HEK293 (cell line): ENCODE data around the gene SHROOM3.
A peak's percentile ranks its signal among the peaks of the same experiment; 100 is the strongest.

ENCODE experiments used
- CTCF ChIA-PET: fragments of 350-600 bp; formaldehyde crosslinking; extraction: SDS; loops from one replicate; lab custom pipeline; 2021; ENCODE audit warnings: antibody characterized with exemption; lab: Yijun Ruan, JAX
- POLR2A ChIA-PET: fragments of 300-600 bp; formaldehyde crosslinking; extraction: SDS; loops from one replicate; lab custom pipeline; 2020; ENCODE audit warnings: antibody characterized with exemption, inconsistent platforms; lab: Yijun Ruan, JAX
- H3K27ac ChIP-seq: fragments of 200-500 bp; sonication (Bioruptor generic); 2 replicates; pipeline ENCODE4 v1.5.1; 2014; ENCODE audit warnings: low read depth, low read length, control low read depth, inconsistent platforms; ENCODE audit errors: extremely low read depth
- H3K36me3 ChIP-seq, 2 experiments: fragments of 200-500 bp in 1 of 2; sonication (Bioruptor generic) in 1 of 2; 1 replicate in 1 of 2; 2 replicates in 1 of 2; pipeline ENCODE4 v1.5.1; 2014 to 2017; ENCODE audit warnings: inconsistent platforms in 2 of 2, low read length in 2 of 2; ENCODE audit not compliant: control insufficient read depth in 2 of 2, insufficient read depth in 1 of 2
- H3K4me1 ChIP-seq: fragments of 200-500 bp; sonication (Bioruptor generic); 2 replicates; pipeline ENCODE4 v1.5.1; 2014; ENCODE audit warnings: mild to moderate bottlenecking, low read length, inconsistent platforms; ENCODE audit not compliant: control insufficient read depth, insufficient read depth
- H3K4me3 ChIP-seq: 2 replicates; pipeline ENCODE4 v1.5.1; 2011; ENCODE audit warnings: low read depth, mild to moderate bottlenecking, control low read depth, low read length, moderate library complexity
- H3K9me3 ChIP-seq: fragments of 200-500 bp; sonication (Bioruptor generic); 2 replicates; pipeline ENCODE4 v1.5.1; 2014; ENCODE audit warnings: low read depth, low read length, inconsistent platforms; ENCODE audit not compliant: control insufficient read depth, insufficient read depth
- FEZF1 ChIP-seq: fragments of 450-650 bp; formaldehyde crosslinking; IDR thresholded peaks from 2 replicates; pipeline ENCODE4 v1.5.1; 2016; ENCODE audit warnings: missing biosample characterization, missing genetic modification characterization
- GFI1B ChIP-seq: fragments of 450-650 bp; formaldehyde crosslinking; IDR thresholded peaks from 2 replicates; pipeline ENCODE4 v1.5.1; 2016; ENCODE audit warnings: missing biosample characterization, missing genetic modification characterization
- PRDM10 ChIP-seq: fragments of 450-650 bp; formaldehyde crosslinking; IDR thresholded peaks from 2 replicates; pipeline ENCODE4 v1.5.1; 2016; ENCODE audit warnings: missing biosample characterization, missing genetic modification characterization
- SETDB1 ChIP-seq: IDR thresholded peaks from one replicate; pipeline ENCODE4 v1.6.1; 2017; ENCODE audit warnings: mild to moderate bottlenecking, low read length, moderate library complexity, mixed read lengths; ENCODE audit not compliant: insufficient read length
- YY2 ChIP-seq: fragments of 450-650 bp; formaldehyde crosslinking; IDR thresholded peaks from 2 replicates; pipeline ENCODE4 v1.5.1; 2016; ENCODE audit warnings: missing biosample characterization, missing genetic modification characterization
- ZBTB8A ChIP-seq: fragments of 450-650 bp; formaldehyde crosslinking; IDR thresholded peaks from 2 replicates; pipeline ENCODE4 v1.5.1; 2016; ENCODE audit warnings: missing biosample characterization, missing genetic modification characterization
- ZFHX2 ChIP-seq: fragments of 450-650 bp; formaldehyde crosslinking; conservative IDR thresholded peaks from 2 replicates; pipeline ENCODE4 v1.5.1; 2016; ENCODE audit warnings: missing biosample characterization, missing genetic modification characterization
- ZNF114 ChIP-seq: fragments of 450-650 bp; formaldehyde crosslinking; IDR thresholded peaks from 2 replicates; pipeline ENCODE4 v1.5.0; 2017; ENCODE audit warnings: missing biosample characterization, missing genetic modification characterization
- ZNF138 ChIP-seq: fragments of 450-650 bp; formaldehyde crosslinking; IDR thresholded peaks from 2 replicates; pipeline ENCODE4 v1.5.1; 2016; ENCODE audit warnings: missing biosample characterization, missing genetic modification characterization, borderline replicate concordance
- ZNF146 ChIP-seq: fragments of 450-650 bp; formaldehyde crosslinking; IDR thresholded peaks from 2 replicates; pipeline ENCODE4 v1.5.1; 2016; ENCODE audit warnings: missing biosample characterization, missing genetic modification characterization
- ZNF157 ChIP-seq: fragments of 450-650 bp; formaldehyde crosslinking; IDR thresholded peaks from 2 replicates; pipeline ENCODE4 v1.5.1; 2016; ENCODE audit warnings: missing biosample characterization, missing genetic modification characterization
- ZNF16 ChIP-seq: fragments of 450-650 bp; formaldehyde crosslinking; IDR thresholded peaks from 2 replicates; pipeline ENCODE4 v1.5.1; 2016; ENCODE audit warnings: low read depth, missing biosample characterization, missing genetic modification characterization
- ZNF19 ChIP-seq: fragments of 450-650 bp; formaldehyde crosslinking; IDR thresholded peaks from 2 replicates; pipeline ENCODE4; 2016; ENCODE audit warnings: missing biosample characterization, missing genetic modification characterization, low read depth
- ZNF24 ChIP-seq: fragments of 450-650 bp; formaldehyde crosslinking; IDR thresholded peaks from 2 replicates; pipeline ENCODE4 v1.5.1; 2016; ENCODE audit warnings: missing biosample characterization, missing genetic modification characterization
- ZNF248 ChIP-seq: fragments of 450-650 bp; formaldehyde crosslinking; IDR thresholded peaks from 2 replicates; pipeline ENCODE4 v1.5.1; 2017; ENCODE audit warnings: missing biosample characterization, missing genetic modification characterization
- ZNF274 ChIP-seq, 2 experiments: fragments of 200-500 bp in 1 of 2; fragments of 450-650 bp in 1 of 2; sonication (Bioruptor generic) in 1 of 2; formaldehyde crosslinking in 1 of 2; IDR thresholded peaks; 2 replicates each; pipeline versions ENCODE4 v1.5.1 to v1.6.1; 2014 to 2016; ENCODE audit warnings: borderline replicate concordance in 1 of 2, inconsistent platforms in 1 of 2, low read length in 1 of 2, missing biosample characterization in 1 of 2, missing genetic modification characterization in 1 of 2
- ZNF366 ChIP-seq: fragments of 450-650 bp; formaldehyde crosslinking; conservative IDR thresholded peaks from 2 replicates; pipeline ENCODE4 v1.5.1; 2016; ENCODE audit warnings: missing biosample characterization, missing genetic modification characterization
- ZNF48 ChIP-seq: fragments of 450-650 bp; formaldehyde crosslinking; IDR thresholded peaks from 2 replicates; pipeline ENCODE4 v1.5.1; 2016; ENCODE audit warnings: missing biosample characterization, missing genetic modification characterization
- ZNF488 ChIP-seq: fragments of 450-650 bp; formaldehyde crosslinking; IDR thresholded peaks from 2 replicates; pipeline ENCODE4 v1.5.1; 2016; ENCODE audit warnings: missing biosample characterization, missing genetic modification characterization
- ZNF510 ChIP-seq: fragments of 450-650 bp; formaldehyde crosslinking; IDR thresholded peaks from 2 replicates; pipeline ENCODE4 v1.5.1; 2018; ENCODE audit warnings: mild to moderate bottlenecking, missing genetic modification characterization, missing biosample characterization; ENCODE audit not compliant: insufficient replicate concordance
- ZNF585B ChIP-seq: fragments of 450-650 bp; formaldehyde crosslinking; IDR thresholded peaks from 2 replicates; pipeline ENCODE4 v1.5.1; 2016; ENCODE audit warnings: missing biosample characterization, missing genetic modification characterization
- TF ChIP-seq, protein P1 (sequence below): fragments of 450-650 bp; formaldehyde crosslinking; IDR thresholded peaks from 2 replicates; pipeline ENCODE4 v1.5.1; 2016; ENCODE audit warnings: missing biosample characterization, missing genetic modification characterization
- TF ChIP-seq, protein P2 (sequence below): fragments of 450-650 bp; formaldehyde crosslinking; IDR thresholded peaks from 2 replicates; pipeline ENCODE4 v1.5.1; 2017; ENCODE audit warnings: missing biosample characterization, missing genetic modification characterization
- TF ChIP-seq, protein P3 (sequence below): fragments of 450-650 bp; formaldehyde crosslinking; IDR thresholded peaks from 2 replicates; pipeline ENCODE4 v1.5.1; 2017; ENCODE audit warnings: missing biosample characterization, missing genetic modification characterization

SHROOM3 gene

DNA sequence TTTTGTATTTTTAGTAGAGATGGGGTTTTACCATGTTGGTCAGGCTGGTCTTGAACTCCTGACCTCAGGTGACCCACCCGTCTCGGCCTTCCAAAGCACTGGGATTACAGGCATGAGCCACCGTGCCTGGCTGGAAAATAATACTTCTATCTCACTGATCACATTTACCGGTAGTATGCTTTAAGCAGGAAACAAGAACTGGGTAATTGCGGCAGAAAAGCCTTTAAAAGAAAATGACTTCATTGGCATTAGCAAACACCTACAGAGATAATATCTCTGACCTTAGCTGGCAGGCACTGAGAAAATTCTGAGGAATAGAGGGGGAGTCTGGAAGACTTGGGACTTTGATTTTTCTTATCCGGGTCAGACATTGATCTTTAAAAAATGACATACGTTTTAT is 78.5 kb downstream of the SHROOM3 start (continued):
- TF ChIP-seq PRDM10 (no peak), YY2 (no peak)

- ChIA-PET POLR2A (no interaction called here), CTCF (interaction anchor here (0.6 kb wide), 1 partner anchor 230 kb away, joined by 3 read pairs; no protein-coding TSS in a partner anchor)
- Histone ChIP-seq H3K36me3 (no peaks in the 10 kb centered on the region), H3K4me3 (no peak overlapping the region), H3K4me1 (peaks cover 4% of the 10 kb centered on the region), H3K9me3 (no peaks in the 10 kb centered on the region), H3K27ac (no peak overlapping the region)
- TF ChIP-seq, protein P1, sequence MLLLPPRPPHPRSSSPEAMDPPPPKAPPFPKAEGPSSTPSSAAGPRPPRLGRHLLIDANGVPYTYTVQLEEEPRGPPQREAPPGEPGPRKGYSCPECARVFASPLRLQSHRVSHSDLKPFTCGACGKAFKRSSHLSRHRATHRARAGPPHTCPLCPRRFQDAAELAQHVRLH (tag by site-specific recombination): 0 out of 2 replicates have a peak, but pooled peaks have one; percentile 40
- TF ChIP-seq ZNF48 (tag by site-specific recombination) (no peak), SETDB1 (peak; percentile 55)
These were observed 79.1 kb downstream of the SHROOM3 start for GRCh38 chr4:76514087-76514486.

GRCh38 chr4:76515975-76516843 is 81.2 kb downstream of the SHROOM3 start:
- POLR2A ChIA-PET: interaction anchor here (0.6 kb wide), 1 partner anchor 73 kb away, joined by 4 read pairs; no protein-coding TSS in a partner anchor
- CTCF ChIA-PET: interaction anchor here (0.5 to 1.8 kb wide), 7 partner anchors 11 to 793 kb away, joined by 3 to 11 read pairs (median 4); no protein-coding TSS in a partner anchor
- H3K27ac ChIP-seq: no peak overlapping the region
- no peak for TF ChIP-seq ZNF488 (tag by site-specific recombination)
- TF ChIP-seq ZNF366 (tag by site-specific recombination): no peak
- TF ChIP-seq ZNF24 (tag by site-specific recombination): no peak
- no peak for TF ChIP-seq ZFHX2 (tag by site-specific recombination)
- no peak for TF ChIP-seq GFI1B (tag by site-specific recombination)
- TF ChIP-seq ZNF248: no peak
- TF ChIP-seq ZNF16 (tag by site-specific recombination): no peak
- TF ChIP-seq ZNF585B: no peak
- TF ChIP-seq ZBTB8A (tag by site-specific recombination): no peak
- no peak for TF ChIP-seq ZNF19 (tag by site-specific recombination)
- TF ChIP-seq, protein P2, sequence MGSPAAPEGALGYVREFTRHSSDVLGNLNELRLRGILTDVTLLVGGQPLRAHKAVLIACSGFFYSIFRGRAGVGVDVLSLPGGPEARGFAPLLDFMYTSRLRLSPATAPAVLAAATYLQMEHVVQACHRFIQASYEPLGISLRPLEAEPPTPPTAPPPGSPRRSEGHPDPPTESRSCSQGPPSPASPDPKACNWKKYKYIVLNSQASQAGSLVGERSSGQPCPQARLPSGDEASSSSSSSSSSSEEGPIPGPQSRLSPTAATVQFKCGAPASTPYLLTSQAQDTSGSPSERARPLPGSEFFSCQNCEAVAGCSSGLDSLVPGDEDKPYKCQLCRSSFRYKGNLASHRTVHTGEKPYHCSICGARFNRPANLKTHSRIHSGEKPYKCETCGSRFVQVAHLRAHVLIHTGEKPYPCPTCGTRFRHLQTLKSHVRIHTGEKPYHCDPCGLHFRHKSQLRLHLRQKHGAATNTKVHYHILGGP: no peak
- no peak for TF ChIP-seq ZNF138 (tag by site-specific recombination)
- no peak for TF ChIP-seq ZNF157 (tag by site-specific recombination)
- TF ChIP-seq ZNF510 (tag by site-specific recombination): no peak
- no peak for TF ChIP-seq ZNF146 (tag by site-specific recombination)
- TF ChIP-seq, protein P3, sequence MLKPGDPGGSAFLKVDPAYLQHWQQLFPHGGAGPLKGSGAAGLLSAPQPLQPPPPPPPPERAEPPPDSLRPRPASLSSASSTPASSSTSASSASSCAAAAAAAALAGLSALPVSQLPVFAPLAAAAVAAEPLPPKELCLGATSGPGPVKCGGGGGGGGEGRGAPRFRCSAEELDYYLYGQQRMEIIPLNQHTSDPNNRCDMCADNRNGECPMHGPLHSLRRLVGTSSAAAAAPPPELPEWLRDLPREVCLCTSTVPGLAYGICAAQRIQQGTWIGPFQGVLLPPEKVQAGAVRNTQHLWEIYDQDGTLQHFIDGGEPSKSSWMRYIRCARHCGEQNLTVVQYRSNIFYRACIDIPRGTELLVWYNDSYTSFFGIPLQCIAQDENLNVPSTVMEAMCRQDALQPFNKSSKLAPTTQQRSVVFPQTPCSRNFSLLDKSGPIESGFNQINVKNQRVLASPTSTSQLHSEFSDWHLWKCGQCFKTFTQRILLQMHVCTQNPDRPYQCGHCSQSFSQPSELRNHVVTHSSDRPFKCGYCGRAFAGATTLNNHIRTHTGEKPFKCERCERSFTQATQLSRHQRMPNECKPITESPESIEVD: no peak
- no peak for TF ChIP-seq ZNF114 (tag by site-specific recombination)
- no peak for TF ChIP-seq ZNF274 (IDR thresholded peaks at IDR 0.05; ENCODE audit: low read length)
- no peak for TF ChIP-seq ZNF274 (tag by site-specific recombination; IDR thresholded peaks at IDR 0.05; ENCODE audit: borderline replicate concordance)
- TF ChIP-seq FEZF1 (tag by site-specific recombination): no peak

More at GRCh38 chr4:76515975-76516843, 81.2 kb downstream of the SHROOM3 start:
- Histone ChIP-seq H3K4me1 (peaks cover 4% of the 10 kb centered on the region), H3K9me3 (no peaks in the 10 kb centered on the region), H3K4me3 (no peak overlapping the region), H3K36me3 (no peaks in the 10 kb centered on the region)
